BJ (cell line): ENCODE results near the gene BASP1. TPM values are rescaled to one million over a fixed set of nuclear protein-coding genes. Genes with fewer than 3 reads are reported as not detected.
A peak's percentile ranks its signal among the peaks of the same experiment; 100 is the strongest.

Experiments used
- CTCF ChIA-PET: fragments of 350-600 bp; formaldehyde crosslinking; extraction: SDS; loops from one replicate; lab custom pipeline; 2021; ENCODE audit warnings: antibody characterized with exemption, inconsistent platforms; lab: Yijun Ruan, JAX
- POLR2A ChIA-PET: fragments of 300-600 bp; sonication (Branson Sonifier 250); formaldehyde crosslinking; extraction: SDS; loops from one replicate; lab custom pipeline; 2021; ENCODE audit warnings: antibody characterized with exemption; lab: Charles Lee
- DNase-seq: peaks from one replicate; pipeline ENCODE4 v3.0.0-alpha.2; 2011; ENCODE audit warnings: low read depth
- H3K27me3 ChIP-seq: 2 replicates; pipeline ENCODE4 v1.6.0; 2011; ENCODE audit warnings: low read length; ENCODE audit not compliant: control insufficient read depth, insufficient read depth
- H3K36me3 ChIP-seq: 2 replicates; pipeline ENCODE4 v1.5.1; 2011; ENCODE audit warnings: low read length; ENCODE audit not compliant: control insufficient read depth, insufficient read depth
- H3K4me3 ChIP-seq: 2 replicates; pipeline ENCODE4 v1.5.1; 2011; ENCODE audit warnings: low read depth, mild to moderate bottlenecking, control low read depth, low read length
- CTCF ChIP-seq: IDR thresholded peaks from 2 replicates; pipeline ENCODE4 v1.5.1; 2011; ENCODE audit warnings: low read depth, mild to moderate bottlenecking, control low read depth, inconsistent platforms, low read length, moderate library complexity; ENCODE audit not compliant: insufficient read depth
- polyA plus RNA-seq: library from polyadenylated mRNA; depleted of rRNA; stranded (reverse); fragments of >200 nt; gene quantifications from 2 replicates; pipeline ENCODE4 v1.2.3, GENCODE V29; 2011

BASP1 gene
- polyA plus RNA-seq, 1 experiment = 48.7 TPM

GRCh38 chr5:17312358-17312757, 94.9 kb downstream of the BASP1 start:
- no peak for DNase-seq
- Histone ChIP-seq H3K4me3 (no peak overlapping the region), H3K36me3 (no peaks in the 10 kb centered on the region), H3K27me3 (peaks cover 1% of the 10 kb centered on the region; the same call in 1 of the 2 replicates)
- POLR2A ChIA-PET = no interaction called here
- no peak for TF ChIP-seq CTCF
- CTCF ChIA-PET = no interaction called here

- DNase-seq = no peak
- POLR2A ChIA-PET = interaction anchor here (0.6 kb wide), 2 partner anchors 8 to 856 kb away, joined by 3 to 7 read pairs; no protein-coding TSS in a partner anchor
- TF ChIP-seq CTCF = no peak
- no peaks in the 10 kb centered on the region for H3K36me3 ChIP-seq
- H3K27me3 ChIP-seq = peaks cover 1% of the 10 kb centered on the region; the same call in 1 of the 2 replicates
- CTCF ChIA-PET = interaction anchor here (0.8 kb wide), 1 partner anchor 54 kb away, joined by 3 read pairs; no protein-coding TSS in a partner anchor
- H3K4me3 ChIP-seq = no peak overlapping the region
These were observed 97.6 kb downstream of the BASP1 start for GRCh38 chr5:17314907-17315471.

- H3K36me3 ChIP-seq = no peaks in the 10 kb centered on the region
- H3K27me3 ChIP-seq = peaks cover 1% of the 10 kb centered on the region; the same call in 1 of the 2 replicates
- DNase-seq = peak; percentile 44
- H3K4me3 ChIP-seq = no peak overlapping the region
- ChIA-PET POLR2A (interaction anchor here (0.6 kb wide), 2 partner anchors 9 to 856 kb away, joined by 3 to 7 read pairs; no protein-coding TSS in a partner anchor), CTCF (interaction anchor here (0.8 kb wide), 1 partner anchor 55 kb away, joined by 3 read pairs; no protein-coding TSS in a partner anchor)
- TF ChIP-seq CTCF = no peak
These were observed 98.3 kb downstream of the BASP1 start for GRCh38 chr5:17315710-17316221.

- ChIA-PET CTCF (interaction anchor here (1.3 kb wide), 1 partner anchor 101 kb away, joined by 4 read pairs; no protein-coding TSS in a partner anchor), POLR2A (no interaction called here)
These were observed 99.6 kb downstream of the BASP1 start for GRCh38 chr5:17316970-17317459.

More at GRCh38 chr5:17316970-17317459, 99.6 kb downstream of the BASP1 start:
- Histone ChIP-seq H3K27me3 (peaks cover 1% of the 10 kb centered on the region; the same call in 1 of the 2 replicates), H3K36me3 (no peaks in the 10 kb centered on the region), H3K4me3 (no peak overlapping the region)
- TF ChIP-seq CTCF = no peak
- DNase-seq = no peak
